ENCODE measurements around the gene PCIF1. TPM values are rescaled to one million over a fixed set of nuclear protein-coding genes. Genes with fewer than 3 reads are reported as not detected.

The PCIF1 gene
- total RNA-seq, result 25.8 and 27.2 TPM in 2 replicates
- 26.4 and 27.6 TPM in 2 replicates for polyA plus RNA-seq
- 19.2 and 22.7 TPM in 2 replicates for polyA plus RNA-seq (2011; cell fraction: cytosol; rRNA removed)
- polyA plus RNA-seq (2011; cell fraction: nucleus; rRNA removed), result 32.7 and 35.6 TPM in 2 replicates
- 15.6 and 18.6 TPM in 2 replicates for polyA plus RNA-seq (2012)
- polyA minus RNA-seq, result 17.2 and 28.9 TPM in 2 replicates
- polyA minus RNA-seq (2011; cell fraction: cytosol; rRNA and poly(A)+ RNA removed), result 22.8 TPM
- polyA minus RNA-seq (2011; cell fraction: nucleus; rRNA and poly(A)+ RNA removed), result 32.5 and 34.5 TPM in 2 replicates
- Bru-seq, nascent RNA, result percentile 69 among the genes with signal in this experiment
- percentile 74 among the genes with signal in this experiment for BruChase-seq, experiment 1, labeled RNA remaining after a 6-hour chase
- BruChase-seq, experiment 2, labeled RNA remaining after a 2-hour chase, result percentile 68 among the genes with signal in this experiment
- long read RNA-seq, transcript PCIF1-201 (17 exons, 2,747 nt), result major isoform, 45 of 97 reads
- long read RNA-seq, transcript PCIF1-203 (2 exons, 627 nt), result minor isoform, 21 of 97 reads
- long read RNA-seq, partial matches to known transcripts, result 10 of 97 reads
- long read RNA-seq, other reads (novel, unspliced or antisense), result 21 of 97 reads

DNA sequence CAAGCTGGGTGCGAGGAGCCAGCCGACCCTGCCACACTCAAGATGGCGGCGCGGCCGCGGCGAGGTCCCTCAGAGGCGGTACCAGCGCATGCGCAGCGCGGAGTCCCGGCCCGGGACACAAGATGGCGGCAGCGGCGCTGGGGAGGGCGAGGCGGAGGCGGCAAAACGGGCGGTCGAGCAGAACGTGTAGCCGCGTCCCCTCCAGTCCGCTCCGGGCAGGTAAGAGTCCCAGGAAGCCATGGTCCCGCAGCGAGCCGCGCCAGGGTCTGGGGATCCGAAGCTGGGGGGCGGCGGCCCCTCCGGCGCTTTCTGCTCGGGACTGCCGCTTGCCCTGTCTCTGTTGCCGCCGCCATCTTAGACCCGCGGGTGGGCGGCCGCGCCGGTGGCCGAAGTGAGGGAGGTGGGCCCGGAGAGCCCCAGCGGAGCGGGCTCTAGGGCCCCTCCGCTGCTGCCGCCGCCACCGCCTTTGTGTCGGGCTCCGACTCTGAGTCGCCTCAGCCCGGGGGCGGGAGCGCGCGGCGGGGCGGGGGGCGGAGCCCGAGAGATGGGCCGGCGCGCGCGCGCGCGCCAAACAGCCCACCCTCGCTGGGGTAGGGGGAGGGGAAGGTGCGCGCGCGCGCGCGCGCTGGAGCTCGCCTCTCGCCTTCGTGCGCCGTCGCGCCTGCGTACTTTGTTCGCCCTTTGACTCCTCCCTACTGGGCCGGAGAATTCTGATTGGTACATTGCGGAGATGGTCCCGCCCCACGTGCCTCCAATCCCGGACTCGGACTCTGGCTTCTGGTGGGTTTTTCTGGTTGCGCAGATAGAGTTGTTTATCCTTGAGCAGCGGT lies at the start of gene PCIF1:
TSS of gene PCIF1 (plus strand) at position 98 of the 830 bp plus-strand sequence. CDS start 4,317 bp downstream, outside the sequence.
- Histone ChIP-seq H3K79me2 (ENCODE audit: control insufficient read depth, insufficient read depth, low read length) (peaks cover 20% of the 10 kb centered on the region), H3K4me2 (ENCODE audit: insufficient read depth, low read length) (peak within 1 kb of the TSS; percentile 89), H4K20me1 (replicated peaks; ENCODE audit: control insufficient read depth, extremely low read depth, insufficient read depth, low read length) (no peaks in the 10 kb centered on the region), H3K9me3 (replicated peaks; ENCODE audit: control insufficient read depth, insufficient read depth, low read length) (no peaks in the 10 kb centered on the region), H3K36me3 (ENCODE audit: control insufficient read depth in 2 of 2, extremely low read depth in 1 of 2, insufficient read depth in 2 of 2, low read length in 2 of 2) (peaks cover 8 to 20% of the 10 kb centered on the region in 2 experiments), H3K4me3 (replicated peaks in 1 of 3; ENCODE audit: insufficient read depth in 1 of 3, low read depth in 1 of 3, low read length in 3 of 3) (peak within 1 kb of the TSS; percentile 75 to 97 (median 89)), H3K9me1 (replicated peaks; ENCODE audit: control insufficient read depth, extremely low read depth, insufficient read depth, low read length) (no peaks in the 10 kb centered on the region), H3K27ac (ENCODE audit: insufficient read depth, low read depth, low read length) (peak within 1 kb of the TSS; percentile 89), H3K4me1 (ENCODE audit: control insufficient read depth, extremely low read depth, insufficient read depth, low read length) (peaks cover 14% of the 10 kb centered on the region), H3K9ac (replicated peaks; ENCODE audit: extremely low read depth, insufficient read depth, low read length) (peak within 1 kb of the TSS; percentile 98), H3K27me3 (ENCODE audit: control insufficient read depth in 2 of 2, insufficient read depth in 2 of 2, low read length in 2 of 2) (no peaks in the 10 kb centered on the region), H2AFZ (ENCODE audit: low read depth, low read length) (peak within 1 kb of the TSS; percentile 87)
- CTCF ChIA-PET, result interaction anchor here (0.7 to 4.9 kb wide), 14 partner anchors 9 to 112 kb away, joined by 3 to 50 read pairs (median 4); partner anchors contain the start of genes CTSA, NEURL2, PLTP and ZSWIM1
- no peak for TF ChIP-seq FOS (IDR thresholded peaks at IDR 0.05; ENCODE audit: borderline replicate concordance, insufficient read depth, low read length)
- TF ChIP-seq EZH2 (IDR thresholded peaks at IDR 0.05; ENCODE audit: borderline replicate concordance, low read depth, low read length, severe bottlenecking), result no peak
- no peak for TF ChIP-seq GATA2 (IDR thresholded peaks at IDR 0.05; ENCODE audit: insufficient read depth, insufficient read length, low read depth, low read length)
- TF ChIP-seq JUN (IDR thresholded peaks at IDR 0.05; ENCODE audit: borderline replicate concordance, insufficient read depth, insufficient read length, low read depth), result no peak
- peak; percentile 94 for TF ChIP-seq POLR2A (IDR thresholded peaks at IDR 0.05; ENCODE audit: low read depth, low read length)
- TF ChIP-seq, protein P1, sequence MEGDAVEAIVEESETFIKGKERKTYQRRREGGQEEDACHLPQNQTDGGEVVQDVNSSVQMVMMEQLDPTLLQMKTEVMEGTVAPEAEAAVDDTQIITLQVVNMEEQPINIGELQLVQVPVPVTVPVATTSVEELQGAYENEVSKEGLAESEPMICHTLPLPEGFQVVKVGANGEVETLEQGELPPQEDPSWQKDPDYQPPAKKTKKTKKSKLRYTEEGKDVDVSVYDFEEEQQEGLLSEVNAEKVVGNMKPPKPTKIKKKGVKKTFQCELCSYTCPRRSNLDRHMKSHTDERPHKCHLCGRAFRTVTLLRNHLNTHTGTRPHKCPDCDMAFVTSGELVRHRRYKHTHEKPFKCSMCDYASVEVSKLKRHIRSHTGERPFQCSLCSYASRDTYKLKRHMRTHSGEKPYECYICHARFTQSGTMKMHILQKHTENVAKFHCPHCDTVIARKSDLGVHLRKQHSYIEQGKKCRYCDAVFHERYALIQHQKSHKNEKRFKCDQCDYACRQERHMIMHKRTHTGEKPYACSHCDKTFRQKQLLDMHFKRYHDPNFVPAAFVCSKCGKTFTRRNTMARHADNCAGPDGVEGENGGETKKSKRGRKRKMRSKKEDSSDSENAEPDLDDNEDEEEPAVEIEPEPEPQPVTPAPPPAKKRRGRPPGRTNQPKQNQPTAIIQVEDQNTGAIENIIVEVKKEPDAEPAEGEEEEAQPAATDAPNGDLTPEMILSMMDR (IDR thresholded peaks at IDR 0.05; ENCODE audit: extremely low read depth in 1 of 2, insufficient read depth in 1 of 2, low read depth in 1 of 2, low read length in 2 of 2), result no peak
- TF ChIP-seq, protein P2, sequence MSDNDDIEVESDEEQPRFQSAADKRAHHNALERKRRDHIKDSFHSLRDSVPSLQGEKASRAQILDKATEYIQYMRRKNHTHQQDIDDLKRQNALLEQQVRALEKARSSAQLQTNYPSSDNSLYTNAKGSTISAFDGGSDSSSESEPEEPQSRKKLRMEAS (IDR thresholded peaks at IDR 0.05; ENCODE audit: insufficient read depth, insufficient read length), result peak; percentile 92
- no peak for TF ChIP-seq MYC (IDR thresholded peaks at IDR 0.05; ENCODE audit: low read depth, low read length)
- peak; percentile 99 for TF ChIP-seq POLR2AphosphoS5 (IDR thresholded peaks at IDR 0.05; ENCODE audit: insufficient read depth, low read depth, low read length)
- dilution Hi-C loops (cut with MboI; ENCODE audit: extremely low pct_ligation_motif_present, low sequenced_read_pairs) (no loop called here), intact Hi-C loops (cut with micrococcal nuclease) (loop anchor here (1.0 to 2.0 kb wide), 6 partner anchors 24 to 112 kb away; partner anchors contain the start of genes ACOT8, ZNF335, ZSWIM1 and ZSWIM3)
- FAIRE-seq, result peak; percentile 98
- BruUV-seq (replicated peaks), result no TSS peak
- POLR2A ChIA-PET, result interaction anchor here (0.6 to 2.9 kb wide), 19 partner anchors 10 to 100 kb away, joined by 3 to 26 read pairs (median 4); partner anchors contain the start of genes CTSA, NEURL2, PLTP and ZSWIM1
- DNase-seq (ENCODE audit: low read depth, low spot score), result peak; percentile 99
